Mammary epithelial cell (primary cell): Measurements from ENCODE around the gene CTSW.

ENCODE experiments used
- EZH2 ChIP-seq: IDR thresholded peaks from 2 replicates; pipeline ENCODE4 v1.6.1; 2012; ENCODE audit warnings: low read length, inconsistent platforms, borderline replicate concordance
- TF ChIP-seq, protein P1 (sequence below), 2 donors: IDR thresholded peaks in 1 of 2; conservative IDR thresholded peaks in 1 of 2; 2 replicates each; pipeline ENCODE4 v1.5.1; 2011 to 2012; ENCODE audit warnings: inconsistent platforms in 2 of 2, low read length in 2 of 2, mild to moderate bottlenecking in 2 of 2, control low read depth in 1 of 2, low read depth in 1 of 2; ENCODE audit not compliant: insufficient read depth in 1 of 2; ENCODE audit errors: extremely low read depth in 1 of 2

DNA sequence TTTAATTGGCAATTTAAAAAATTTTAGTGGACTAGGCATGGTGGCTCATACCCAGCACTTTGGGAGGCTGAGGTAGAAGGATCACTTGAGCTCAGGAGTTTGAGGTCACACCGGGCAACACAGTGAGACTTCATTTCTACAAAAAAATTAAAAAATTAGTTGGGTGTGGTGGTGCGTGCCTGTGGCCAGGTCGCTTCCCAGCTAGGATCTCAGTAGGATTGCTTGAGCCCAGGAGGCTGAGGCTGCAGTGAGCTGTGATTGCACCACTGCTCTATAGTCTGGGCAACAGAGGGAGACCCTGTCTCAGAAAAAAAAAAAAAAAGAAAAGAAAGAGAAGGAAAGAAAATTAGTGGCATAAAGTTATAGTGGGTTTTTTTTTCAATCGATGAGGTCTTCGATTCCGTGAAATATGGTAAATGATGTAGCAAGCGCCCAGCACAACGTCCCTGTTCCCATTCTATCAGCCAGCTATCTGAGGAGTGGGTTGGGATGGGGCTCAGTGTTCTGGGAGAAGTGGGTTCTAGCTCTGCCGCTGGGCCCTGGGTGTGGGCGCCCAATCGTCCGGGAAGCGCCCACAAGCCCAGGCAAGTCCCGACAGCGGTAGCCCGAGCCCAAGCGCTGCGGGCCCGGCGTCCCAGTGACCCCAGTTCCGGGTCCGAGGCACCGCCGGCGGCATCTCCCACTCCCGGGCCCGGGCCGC, 19.2 kb downstream of the CTSW start:
- TF ChIP-seq, protein P1, sequence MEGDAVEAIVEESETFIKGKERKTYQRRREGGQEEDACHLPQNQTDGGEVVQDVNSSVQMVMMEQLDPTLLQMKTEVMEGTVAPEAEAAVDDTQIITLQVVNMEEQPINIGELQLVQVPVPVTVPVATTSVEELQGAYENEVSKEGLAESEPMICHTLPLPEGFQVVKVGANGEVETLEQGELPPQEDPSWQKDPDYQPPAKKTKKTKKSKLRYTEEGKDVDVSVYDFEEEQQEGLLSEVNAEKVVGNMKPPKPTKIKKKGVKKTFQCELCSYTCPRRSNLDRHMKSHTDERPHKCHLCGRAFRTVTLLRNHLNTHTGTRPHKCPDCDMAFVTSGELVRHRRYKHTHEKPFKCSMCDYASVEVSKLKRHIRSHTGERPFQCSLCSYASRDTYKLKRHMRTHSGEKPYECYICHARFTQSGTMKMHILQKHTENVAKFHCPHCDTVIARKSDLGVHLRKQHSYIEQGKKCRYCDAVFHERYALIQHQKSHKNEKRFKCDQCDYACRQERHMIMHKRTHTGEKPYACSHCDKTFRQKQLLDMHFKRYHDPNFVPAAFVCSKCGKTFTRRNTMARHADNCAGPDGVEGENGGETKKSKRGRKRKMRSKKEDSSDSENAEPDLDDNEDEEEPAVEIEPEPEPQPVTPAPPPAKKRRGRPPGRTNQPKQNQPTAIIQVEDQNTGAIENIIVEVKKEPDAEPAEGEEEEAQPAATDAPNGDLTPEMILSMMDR (conservative IDR thresholded peaks at IDR 0.05 in 1 of 2, IDR thresholded peaks at IDR 0.05 in 1 of 2; ENCODE audit: extremely low read depth in 1 of 2, insufficient read depth in 1 of 2, low read depth in 1 of 2, low read length in 2 of 2) = no peak
- TF ChIP-seq EZH2 = no peak
